HuH-7 (cell line): ENCODE data around the gene RNF169.

ENCODE experiments used
- DNase-seq: peaks from one replicate; pipeline ENCODE4 v3.0.0; 2011; ENCODE audit warnings: low spot score

RNF169 gene

GRCh38 chr11:74770456-74770855 lies 21.8 kb downstream of the RNF169 start:
- no peak for DNase-seq

DNA sequence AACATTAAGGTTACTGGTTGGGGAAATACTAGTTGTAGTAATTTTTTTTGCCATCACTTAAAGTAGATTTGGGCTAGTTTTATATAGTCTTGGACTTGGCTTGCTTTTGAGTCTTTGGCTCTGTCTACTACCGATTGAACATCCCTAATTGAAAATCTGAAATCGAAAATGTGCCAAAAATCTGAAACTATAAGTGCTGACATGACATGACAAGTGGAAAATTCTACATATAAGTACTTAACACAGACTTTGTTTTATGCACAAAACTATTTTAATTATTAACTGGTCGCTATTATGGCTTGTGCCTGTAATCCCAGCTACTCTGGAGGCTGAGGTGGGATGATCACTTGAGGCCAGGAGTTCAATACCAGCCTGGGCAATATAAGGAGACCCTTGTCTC lies 22.5 kb downstream of the RNF169 start:
- no peak for DNase-seq

DNA sequence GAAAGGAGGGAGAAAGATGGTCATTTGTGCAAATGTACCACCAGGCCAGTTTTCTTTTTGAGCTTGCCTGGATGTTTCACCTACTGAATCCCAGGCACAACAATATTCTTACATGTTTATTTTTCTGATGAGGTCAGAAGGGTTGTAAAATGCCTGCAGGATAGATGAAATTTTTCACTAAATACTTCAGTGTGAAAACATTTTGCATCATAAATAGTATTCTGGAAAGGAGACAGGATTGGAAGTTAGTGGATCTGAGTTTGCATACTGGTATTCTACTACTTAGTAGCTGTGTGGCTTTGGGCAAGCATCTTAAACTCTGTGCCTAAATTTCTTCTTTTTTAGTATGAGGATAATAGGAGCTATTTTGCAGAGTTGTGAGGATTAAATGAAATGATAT lies 24.8 kb downstream of the RNF169 start:
- DNase-seq: no peak

- DNase-seq: no peak
These were observed 27.1 kb downstream of the RNF169 start for GRCh38 chr11:74775762-74776161.

DNA sequence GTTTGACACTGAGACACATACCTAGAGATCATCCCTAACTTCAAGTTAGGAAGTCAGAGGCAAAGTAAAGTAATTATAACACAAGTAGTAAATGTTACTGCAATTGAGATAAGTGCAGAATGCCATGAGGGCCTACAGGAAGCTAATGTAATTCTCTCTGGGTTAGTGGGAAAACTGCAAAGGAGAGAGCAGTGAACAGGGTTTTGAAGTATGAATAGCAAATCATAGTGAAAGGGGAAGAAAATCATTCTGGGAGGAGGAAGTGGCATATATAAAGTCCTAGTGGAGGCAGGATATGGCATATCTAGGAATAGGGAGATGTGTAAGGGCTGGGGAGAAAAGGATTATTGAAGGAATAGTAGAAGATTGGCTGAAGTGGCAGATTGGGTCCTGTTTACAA lies 27.9 kb downstream of the RNF169 start:
- DNase-seq: no peak

GRCh38 chr11:74777038-74777437 lies 28.4 kb downstream of the RNF169 start:
- DNase-seq: no peak

DNA sequence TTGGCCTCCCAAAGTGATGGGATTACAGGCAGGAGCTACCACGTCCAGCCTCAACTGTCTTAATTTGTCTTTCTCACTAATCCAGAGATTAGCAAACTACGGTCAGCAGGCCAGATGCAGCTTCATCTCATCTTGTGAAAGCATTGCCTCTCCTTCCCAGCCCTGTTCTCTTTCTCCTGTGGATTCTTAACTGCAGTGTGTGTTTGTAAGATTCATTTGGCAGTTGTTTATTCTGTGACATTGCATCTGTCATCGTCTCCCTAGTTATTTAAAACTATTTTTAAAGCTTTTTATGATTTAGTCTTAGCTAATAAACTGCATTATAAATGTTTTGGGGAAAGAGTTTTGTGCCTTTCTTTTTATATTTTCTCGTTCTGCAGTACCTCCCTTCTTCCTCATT lies 29.2 kb downstream of the RNF169 start:
- no peak for DNase-seq

- DNase-seq: no peak
These were observed 29.9 kb downstream of the RNF169 start for GRCh38 chr11:74778581-74778980.

- no peak for DNase-seq
These were observed 31.8 kb downstream of the RNF169 start for GRCh38 chr11:74780248-74781005.

DNA sequence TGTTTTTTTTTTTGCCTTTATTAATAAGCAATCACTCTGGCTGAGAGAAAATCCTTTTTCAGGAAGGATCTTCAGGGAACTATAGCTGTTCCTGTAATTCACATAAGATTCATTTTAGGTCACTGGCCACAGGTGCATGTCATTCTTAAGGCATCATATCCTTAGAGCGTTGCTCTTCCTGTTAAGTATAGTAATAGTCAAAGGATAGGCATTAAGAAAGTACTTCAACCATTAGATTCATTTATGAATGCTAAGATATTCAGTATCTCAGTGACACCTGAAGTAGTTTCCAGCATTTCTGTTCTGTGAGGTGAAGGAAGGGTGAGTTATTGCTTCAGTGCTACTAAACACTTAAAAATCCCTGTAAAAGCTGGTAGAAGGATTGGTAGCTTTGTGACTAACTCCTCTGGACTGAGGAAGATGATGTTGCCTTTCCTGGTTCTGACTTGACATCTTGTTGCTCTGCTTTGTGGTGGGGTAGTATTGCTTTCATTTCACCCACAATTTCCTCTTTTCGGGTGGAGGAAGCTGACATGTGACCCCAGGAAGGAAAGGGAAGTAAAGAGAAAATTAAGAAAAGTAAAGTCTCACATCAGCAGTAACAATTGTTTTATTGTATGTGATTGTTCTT lies 34.7 kb downstream of the RNF169 start:
- DNase-seq: no peak

GRCh38 chr11:74784234-74784633 lies 35.6 kb downstream of the RNF169 start:
- DNase-seq: no peak

- DNase-seq: no peak
These were observed 36.1 kb downstream of the RNF169 start for GRCh38 chr11:74784726-74785125.

DNA sequence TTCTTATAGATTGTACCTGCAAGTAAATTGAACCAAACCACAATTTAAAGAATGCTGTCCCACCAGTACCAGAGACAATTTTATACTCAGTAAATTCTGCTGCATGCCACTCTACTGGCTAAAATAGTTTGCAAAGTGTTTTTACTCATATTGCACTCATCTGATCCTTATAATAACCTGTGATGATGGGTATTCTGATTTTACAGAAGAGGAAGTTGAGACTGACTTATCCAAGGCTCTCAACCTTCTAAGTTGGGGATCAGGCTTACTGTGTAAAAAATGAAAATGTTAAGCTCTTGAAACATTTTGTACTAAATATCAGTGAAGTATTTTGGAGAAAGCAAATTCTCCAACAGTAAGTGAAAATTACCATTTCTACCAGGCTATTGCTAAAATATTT lies 37.9 kb downstream of the RNF169 start:
- DNase-seq: no peak

DNA sequence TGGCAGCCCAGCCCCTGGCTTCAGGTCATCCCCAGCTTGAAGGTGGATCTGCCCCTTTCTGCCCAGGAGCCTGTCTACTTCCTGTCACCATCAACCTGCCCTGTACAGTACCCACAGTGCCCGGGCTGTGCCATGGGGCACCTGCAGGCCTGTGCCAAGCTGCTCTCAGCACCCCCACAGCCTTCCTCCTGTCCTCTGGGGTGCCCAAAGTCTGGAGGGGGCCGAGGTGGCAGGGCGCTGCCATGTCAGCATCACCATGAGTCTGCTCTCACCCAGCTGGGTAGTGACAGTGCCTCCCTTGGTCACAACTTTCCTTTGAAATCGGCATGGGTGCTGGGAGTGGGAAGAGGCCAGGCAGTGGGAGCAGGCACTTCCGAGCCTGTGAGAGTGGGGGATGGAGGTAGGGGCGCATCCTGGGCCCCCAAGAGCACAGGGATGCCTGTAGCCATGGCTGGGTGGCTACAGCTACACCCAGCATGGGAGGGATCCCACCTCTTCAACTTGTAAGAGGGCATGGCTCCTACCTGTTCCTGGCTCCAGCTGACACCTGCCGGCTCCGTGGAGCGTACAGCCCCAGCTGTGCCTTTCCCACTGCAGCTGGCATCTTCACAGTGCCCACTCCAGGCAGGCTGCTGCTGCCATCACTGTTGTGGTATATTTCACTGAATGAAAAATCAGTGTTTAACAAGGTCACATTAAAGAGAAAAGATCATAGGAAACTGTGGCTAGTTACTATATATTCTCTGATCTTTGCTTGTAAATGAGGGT lies 42.9 kb downstream of the RNF169 start:
- no peak for DNase-seq

DNA sequence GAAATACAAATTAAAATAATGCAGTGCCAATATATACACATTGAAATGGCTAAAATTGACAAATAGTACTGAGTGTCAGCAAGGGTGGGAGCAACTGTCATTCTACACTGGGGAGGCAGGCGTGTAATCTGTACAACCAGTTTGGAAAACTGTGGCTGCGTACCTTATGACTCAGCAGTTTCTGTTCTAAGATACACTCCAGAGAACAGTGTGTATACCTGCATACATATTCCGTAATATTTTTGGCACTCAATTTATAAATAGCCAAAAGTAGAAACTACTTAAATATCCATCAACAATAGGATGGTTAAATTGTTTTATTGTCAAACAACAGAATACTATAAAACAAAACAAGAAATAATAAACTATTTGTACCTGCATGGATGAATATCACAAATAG lies 57.6 kb downstream of the RNF169 start:
- DNase-seq: no peak

DNA sequence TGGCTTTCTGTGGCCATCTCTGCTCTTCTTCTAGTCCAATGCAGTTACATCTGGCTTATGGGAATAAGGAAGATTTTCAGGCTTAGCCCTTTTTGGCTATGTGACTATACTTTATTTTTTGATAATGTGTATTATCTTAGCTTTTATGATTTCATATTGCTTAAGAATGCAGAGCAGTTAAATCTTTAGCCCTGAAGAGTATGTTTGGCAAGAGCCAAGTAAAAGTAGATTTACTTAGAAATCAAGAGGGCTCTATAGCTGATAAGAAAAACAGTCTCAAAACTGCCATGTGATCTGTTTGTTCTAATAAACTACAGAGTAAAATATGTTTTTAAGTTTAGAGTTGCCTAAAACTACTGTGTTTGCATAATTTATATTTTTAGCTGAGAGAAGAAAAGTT lies 61.2 kb downstream of the RNF169 start:
- DNase-seq: no peak

- DNase-seq: no peak
These were observed 67.3 kb downstream of the RNF169 start for GRCh38 chr11:74815966-74816365.

GRCh38 chr11:74816664-74817063 lies 68.0 kb downstream of the RNF169 start:
- DNase-seq: no peak

DNA sequence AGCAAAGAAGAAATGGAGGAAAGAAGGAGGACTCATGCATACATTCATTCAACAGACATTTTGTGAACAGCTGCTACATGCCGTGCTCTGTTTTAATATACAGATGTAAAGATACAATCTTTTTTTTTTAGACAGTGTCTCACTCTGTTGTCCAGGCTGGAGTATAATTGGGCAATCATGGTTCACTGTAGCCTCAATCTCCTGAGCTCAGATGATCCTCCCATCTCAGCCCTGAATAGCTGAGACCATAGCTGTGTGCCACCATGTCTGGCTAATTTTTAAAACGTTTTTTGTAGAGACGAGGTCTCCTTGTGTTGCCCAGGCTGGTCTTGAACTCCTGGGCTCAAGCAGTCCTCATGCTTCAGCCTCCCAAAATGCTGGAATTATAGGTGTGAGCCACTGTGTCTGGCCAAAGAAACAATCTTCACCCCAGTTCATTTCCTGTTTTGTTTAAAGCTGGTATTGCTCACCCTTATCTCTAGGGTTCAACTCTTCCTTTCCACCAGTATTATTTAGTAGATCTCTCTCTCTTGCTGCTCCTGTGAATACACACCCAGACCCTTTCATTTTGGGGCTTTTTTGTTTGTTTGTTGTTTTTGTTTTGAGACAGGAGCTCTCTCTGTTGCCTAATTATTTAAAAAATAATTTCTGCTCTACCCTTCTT lies 69.8 kb downstream of the RNF169 start:
- DNase-seq: no peak

GRCh38 chr11:74819400-74819799 lies 70.8 kb downstream of the RNF169 start:
- DNase-seq: no peak

- no peak for DNase-seq
These were observed 72.1 kb downstream of the RNF169 start for GRCh38 chr11:74820763-74821162.

GRCh38 chr11:74822170-74822569 lies 73.5 kb downstream of the RNF169 start:
- no peak for DNase-seq
